WTC11 (cell line): ENCODE data around the gene EIF2B4. TPM values are rescaled to one million over a fixed set of nuclear protein-coding genes. Genes with fewer than 3 reads are reported as not detected.
"Not testable (repeated sequence)": the region's sequence is repeated elsewhere in the genome, so short reads cannot be mapped to it uniquely, and the experiment has no call there.

ENCODE experiments used
- ATAC-seq: fragments of 200-7000 bp; cut with Tn5 transposase; 2 replicates; pipeline ENCODE4 v1.10.0; 2021; ENCODE audit warnings: mild to moderate bottlenecking, moderate library complexity
- CTCF ChIA-PET: fragments of 300-600 bp; sonication (Branson Sonifier 250); formaldehyde crosslinking; loops from one replicate; lab custom pipeline; 2021; ENCODE audit warnings: antibody characterized with exemption; lab: Charles Lee
- POLR2A ChIA-PET: fragments of 350-600 bp; sonication (Branson Sonifier 250); formaldehyde crosslinking; loops from one replicate; lab custom pipeline; 2021; ENCODE audit warnings: antibody characterized with exemption; lab: Charles Lee
- DNase-seq: peaks from one replicate; pipeline ENCODE4 v3.0.0; 2021; ENCODE audit warnings: low spot score
- H3K27ac Mint-ChIP-seq: 2 replicates; pipeline ENCODE4 v1.8.0; 2021; ENCODE audit warnings: mixed read lengths
- H3K27me3 Mint-ChIP-seq: 2 replicates; pipeline ENCODE4 v1.8.0; 2021; ENCODE audit warnings: low read depth, mild to moderate bottlenecking, moderate library complexity, mixed read lengths
- H3K36me3 Mint-ChIP-seq: 2 replicates; pipeline ENCODE4 v1.8.0; 2021; ENCODE audit warnings: mixed read lengths
- H3K4me1 Mint-ChIP-seq: 2 replicates; pipeline ENCODE4 v1.8.0; 2022; ENCODE audit warnings: mixed read lengths
- H3K4me3 Mint-ChIP-seq: 2 replicates; pipeline ENCODE4 v1.8.0; 2021; ENCODE audit warnings: mild to moderate bottlenecking, moderate library complexity, mixed read lengths
- H3K9me3 Mint-ChIP-seq: 2 replicates; pipeline ENCODE4 v1.8.0; 2021; ENCODE audit warnings: mixed read lengths
- CBFB ChIP-seq: sonication (generic); formaldehyde crosslinking; IDR thresholded peaks from 2 replicates; pipeline ENCODE4 v1.8.1; 2022; ENCODE audit warnings: mild to moderate bottlenecking, low read depth, missing genetic modification reagents
- E2F4 ChIP-seq: sonication (generic); formaldehyde crosslinking; IDR thresholded peaks from 2 replicates; pipeline ENCODE4 v1.8.1; 2022; ENCODE audit warnings: low read depth, mild to moderate bottlenecking, moderate library complexity, missing genetic modification reagents, borderline replicate concordance
- ETV6 ChIP-seq: sonication (generic); formaldehyde crosslinking; IDR thresholded peaks from 2 replicates; pipeline ENCODE4 v1.8.1; 2022; ENCODE audit warnings: mild to moderate bottlenecking, missing genetic modification reagents
- GABPB1 ChIP-seq: sonication (generic); formaldehyde crosslinking; IDR thresholded peaks from 2 replicates; pipeline ENCODE4 v1.8.1; 2023; ENCODE audit warnings: mild to moderate bottlenecking, missing genetic modification reagents
- HMGXB4 ChIP-seq: sonication (generic); formaldehyde crosslinking; IDR thresholded peaks from 2 replicates; pipeline ENCODE4 v1.8.1; 2023; ENCODE audit warnings: mild to moderate bottlenecking, moderate library complexity, missing genetic modification reagents
- IRF2 ChIP-seq: sonication (generic); formaldehyde crosslinking; IDR thresholded peaks from 2 replicates; pipeline ENCODE4 v1.8.0; 2022; ENCODE audit warnings: low read depth, missing genetic modification reagents, borderline replicate concordance
- SOX15 ChIP-seq: fragments of 250-450 bp; sonication (Bioruptor Pico); IDR thresholded peaks from 2 replicates; pipeline ENCODE4 v1.9.0; 2021; ENCODE audit warnings: mild to moderate bottlenecking
- ZBTB21 ChIP-seq: sonication (generic); formaldehyde crosslinking; IDR thresholded peaks from 2 replicates; pipeline ENCODE4 v1.8.1; 2023; ENCODE audit warnings: mild to moderate bottlenecking, missing genetic modification reagents, borderline replicate concordance
- ZNF121 ChIP-seq: sonication (generic); formaldehyde crosslinking; IDR thresholded peaks from 2 replicates; pipeline ENCODE4 v1.8.0; 2023; ENCODE audit warnings: missing genetic modification reagents
- ZNF532 ChIP-seq: fragments of 250-450 bp; sonication (Bioruptor Pico); IDR thresholded peaks from 2 replicates; pipeline ENCODE4 v1.9.0; 2021; ENCODE audit warnings: mild to moderate bottlenecking, borderline replicate concordance
- total RNA-seq: library from RNA; stranded (reverse); gene quantifications from 3 replicates; pipeline ENCODE4 v1.2.3, GENCODE V29; 2021
- TF ChIP-seq, protein P1 (sequence below): sonication (generic); formaldehyde crosslinking; IDR thresholded peaks from 2 replicates; pipeline ENCODE4 v1.8.1; 2022; ENCODE audit warnings: mild to moderate bottlenecking, moderate library complexity, missing genetic modification reagents

Gene EIF2B4
- total RNA-seq, 1 experiment from 2014 or later = 49.1 TPM

- no peak for DNase-seq
- Mint-ChIP-seq H3K4me3 (peak overlapping the region; percentile 99), H3K9me3 (no peaks in the 10 kb centered on the region), H3K36me3 (peaks cover 17% of the 10 kb centered on the region), H3K27me3 (no peaks in the 10 kb centered on the region), H3K27ac (no peak overlapping the region), H3K4me1 (peaks cover 11% of the 10 kb centered on the region)
- TF ChIP-seq ZNF532 (CRISPR knock-in tag) = no peak
- 0 out of 2 replicates have a peak, but pooled peaks have one; percentile 39 for TF ChIP-seq HMGXB4 (CRISPR knock-in tag)
- ATAC-seq = no peak
- ChIA-PET POLR2A (interaction anchor here (0.5 to 1.1 kb wide), 4 partner anchors 15 to 69 kb away, joined by 3 to 4 read pairs (median 3); partner anchors contain the start of genes EIF2B4 and UCN), CTCF (interaction anchor here (1.0 to 1.6 kb wide), 4 partner anchors 14 to 47 kb away, joined by 3 to 7 read pairs (median 4); partner anchors contain the start of gene UCN)
Observed at GRCh38 chr2:27322301-27322765, 47.8 kb downstream of the EIF2B4 start.

DNA sequence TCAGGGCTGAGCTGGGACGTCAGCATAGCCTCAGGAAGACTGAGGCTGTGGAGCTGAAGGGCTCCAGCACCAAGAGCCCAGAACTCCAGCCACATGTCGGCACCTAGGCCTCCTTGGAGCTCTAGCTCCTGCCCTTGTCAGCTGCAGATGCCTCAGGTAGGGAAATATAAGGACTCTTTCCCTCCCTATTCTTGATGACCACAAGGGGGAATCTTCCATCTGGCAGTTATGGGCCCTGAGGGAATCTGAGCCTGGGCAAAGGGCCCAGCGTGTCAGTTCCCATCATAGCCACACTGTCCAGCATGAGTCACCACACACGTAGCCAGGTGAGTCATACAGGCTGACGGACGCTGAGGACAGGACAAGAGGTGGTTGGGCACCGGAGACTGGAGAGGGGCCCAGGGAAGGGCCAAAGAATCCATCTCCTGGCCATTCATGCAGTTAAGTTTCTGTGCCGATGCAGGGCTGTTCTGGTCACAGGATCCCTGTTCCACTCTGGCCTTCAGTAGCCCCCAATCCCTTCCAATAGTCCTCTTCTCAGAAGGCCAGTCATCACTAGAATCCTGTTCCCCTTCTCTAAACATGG is 49.1 kb downstream of the EIF2B4 start:
- Mint-ChIP-seq H3K36me3 (peaks cover 5% of the 10 kb centered on the region), H3K27me3 (no peaks in the 10 kb centered on the region), H3K9me3 (no peaks in the 10 kb centered on the region), H3K4me3 (peak overlapping the region; percentile 99), H3K27ac (peak overlapping the region; percentile 90), H3K4me1 (peaks cover 14% of the 10 kb centered on the region)
- peak; percentile 49 for ATAC-seq
- CTCF ChIA-PET = interaction anchor here (0.7 to 2.0 kb wide), 11 partner anchors 12 to 48 kb away, joined by 3 to 9 read pairs (median 3); partner anchors contain the start of gene UCN
- no peak for TF ChIP-seq ETV6
- no peak for TF ChIP-seq E2F4 (CRISPR knock-in tag)
- peak; percentile 77 for TF ChIP-seq GABPB1 (CRISPR knock-in tag)
- TF ChIP-seq ZNF121 = 0 out of 2 replicates have a peak, but pooled peaks have one; percentile 27
- TF ChIP-seq, all 79 proteins: peak for 2
- DNase-seq = peak; percentile 37
- POLR2A ChIA-PET = no interaction called here

GRCh38 chr2:27319839-27320238 is 50.3 kb downstream of the EIF2B4 start:
- H3K27me3 Mint-ChIP-seq, DNase-seq, H3K36me3 Mint-ChIP-seq, POLR2A ChIA-PET, H3K4me3 Mint-ChIP-seq, ATAC-seq, H3K27ac Mint-ChIP-seq, H3K9me3 Mint-ChIP-seq: not testable (repeated sequence)
- H3K4me1 Mint-ChIP-seq = peaks cover 17% of the 10 kb centered on the region
- CTCF ChIA-PET = interaction anchor here (0.6 to 2.2 kb wide), 5 partner anchors 17 to 233 kb away, joined by 3 to 5 read pairs (median 3); partner anchors contain the start of genes KHK and TRIM54

GRCh38 chr2:27316655-27317412 is 53.3 kb downstream of the EIF2B4 start:
- no peak for ATAC-seq
- CTCF ChIA-PET = interaction anchor here (2.3 kb wide), 1 partner anchor 14 kb away, joined by 5 read pairs; no protein-coding TSS in a partner anchor

More at GRCh38 chr2:27316655-27317412, 53.3 kb downstream of the EIF2B4 start:
- Mint-ChIP-seq H3K9me3 (no peaks in the 10 kb centered on the region), H3K4me1 (peaks cover 12% of the 10 kb centered on the region), H3K27ac (no peak overlapping the region), H3K27me3 (no peaks in the 10 kb centered on the region; the same call in 1 of the 2 replicates), H3K4me3 (no peak overlapping the region), H3K36me3 (no peaks in the 10 kb centered on the region)
- no peak for DNase-seq
- TF ChIP-seq ZBTB21 (CRISPR knock-in tag) = no peak
- no peak for TF ChIP-seq IRF2 (CRISPR knock-in tag)
- TF ChIP-seq CBFB (CRISPR knock-in tag) = no peak
- TF ChIP-seq, protein P1, sequence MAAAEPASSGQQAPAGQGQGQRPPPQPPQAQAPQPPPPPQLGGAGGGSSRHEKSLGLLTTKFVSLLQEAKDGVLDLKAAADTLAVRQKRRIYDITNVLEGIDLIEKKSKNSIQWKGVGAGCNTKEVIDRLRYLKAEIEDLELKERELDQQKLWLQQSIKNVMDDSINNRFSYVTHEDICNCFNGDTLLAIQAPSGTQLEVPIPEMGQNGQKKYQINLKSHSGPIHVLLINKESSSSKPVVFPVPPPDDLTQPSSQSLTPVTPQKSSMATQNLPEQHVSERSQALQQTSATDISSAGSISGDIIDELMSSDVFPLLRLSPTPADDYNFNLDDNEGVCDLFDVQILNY (CRISPR knock-in tag) = no peak
- TF ChIP-seq SOX15 (CRISPR knock-in tag) = no peak
- POLR2A ChIA-PET = no interaction called here
